ENCODE measurements around the gene STX11. TPM values are rescaled to one million over a fixed set of nuclear protein-coding genes. Genes with fewer than 3 reads are reported as not detected.

The STX11 gene
- polyA plus RNA-seq, 4 donors = 1.0 to 4.4 (median 3.2) TPM; not detected in 1

- FAIRE-seq = no peak
- Histone ChIP-seq H3K4me3 (ENCODE audit: low read depth in 1 of 3, low read length in 3 of 3) (no peak overlapping the region), H3K27ac (ENCODE audit: low read depth in 1 of 3, low read length in 2 of 3) (no peak overlapping the region), H3K36me3 (ENCODE audit: control insufficient read depth in 3 of 3, insufficient read depth in 2 of 3, low read depth in 1 of 3, low read length in 3 of 3) (no peaks in the 10 kb centered on the region), H3K9me3 (ENCODE audit: control insufficient read depth in 2 of 2, insufficient read depth in 1 of 2, low read depth in 1 of 2, low read length in 1 of 2) (peaks cover 0 to 3% of the 10 kb centered on the region in 2 donors), H3K27me3 (ENCODE audit: control insufficient read depth in 3 of 3, insufficient read depth in 3 of 3, low read length in 3 of 3) (no peaks in the 10 kb centered on the region), H3K4me1 (ENCODE audit: control insufficient read depth in 3 of 3, insufficient read depth in 2 of 3, low read depth in 1 of 3, low read length in 2 of 3) (no peaks in the 10 kb centered on the region)
- 61 to 73% (median 70%) methylated on average over 7 of the region's 7 CpGs for WGBS, 3 donors
- no peak for DNase-seq
These were observed 44.0 kb downstream of the STX11 start for GRCh38 chr6:144194293-144194810.

GRCh38 chr6:144195671-144196270 is 45.5 kb downstream of the STX11 start:
- Histone ChIP-seq H3K9me3 (ENCODE audit: control insufficient read depth in 2 of 2, insufficient read depth in 1 of 2, low read depth in 1 of 2, low read length in 1 of 2) (peaks cover under 1 to 4% of the 10 kb centered on the region in 2 donors), H3K4me1 (ENCODE audit: control insufficient read depth in 3 of 3, insufficient read depth in 2 of 3, low read depth in 1 of 3, low read length in 2 of 3) (no peaks in the 10 kb centered on the region), H3K27ac (ENCODE audit: low read depth in 1 of 3, low read length in 2 of 3) (no peak overlapping the region), H3K4me3 (ENCODE audit: low read depth in 1 of 3, low read length in 3 of 3) (no peak overlapping the region), H3K36me3 (ENCODE audit: control insufficient read depth in 3 of 3, insufficient read depth in 2 of 3, low read depth in 1 of 3, low read length in 3 of 3) (no peaks in the 10 kb centered on the region), H3K27me3 (ENCODE audit: control insufficient read depth in 3 of 3, insufficient read depth in 3 of 3, low read length in 3 of 3) (no peaks in the 10 kb centered on the region)
- FAIRE-seq (no peak), DNase-seq (peak in 1 of 2 donors; percentile 9)
- 12 to 52% (median 30%) methylated on average over 3 of the region's 3 CpGs for WGBS, 3 donors

GRCh38 chr6:144197919-144198318 is 47.6 kb downstream of the STX11 start:
- DNase-seq = no peak
- Histone ChIP-seq H3K27me3 (ENCODE audit: control insufficient read depth in 3 of 3, insufficient read depth in 3 of 3, low read length in 3 of 3) (no peaks in the 10 kb centered on the region), H3K9me3 (ENCODE audit: control insufficient read depth in 2 of 2, insufficient read depth in 1 of 2, low read depth in 1 of 2, low read length in 1 of 2) (peaks cover 2 to 17% of the 10 kb centered on the region in 2 donors), H3K36me3 (ENCODE audit: control insufficient read depth in 3 of 3, insufficient read depth in 2 of 3, low read depth in 1 of 3, low read length in 3 of 3) (no peaks in the 10 kb centered on the region), H3K4me1 (ENCODE audit: control insufficient read depth in 3 of 3, insufficient read depth in 2 of 3, low read depth in 1 of 3, low read length in 2 of 3) (no peaks in the 10 kb centered on the region), H3K27ac (ENCODE audit: low read depth in 1 of 3, low read length in 2 of 3) (no peak overlapping the region), H3K4me3 (ENCODE audit: low read depth in 1 of 3, low read length in 3 of 3) (no peak overlapping the region)
- WGBS, 3 donors = 53 to 80% (median 55%) methylated on average over 3 of the region's 3 CpGs
- FAIRE-seq = no peak

- FAIRE-seq (no peak), DNase-seq (no peak)
- H3K27me3 ChIP-seq (ENCODE audit: control insufficient read depth in 3 of 3, insufficient read depth in 3 of 3, low read length in 3 of 3) = no peaks in the 10 kb centered on the region
- H3K4me3 ChIP-seq (ENCODE audit: low read depth in 1 of 3, low read length in 3 of 3) = no peak overlapping the region
- no peaks in the 10 kb centered on the region for H3K36me3 ChIP-seq (ENCODE audit: control insufficient read depth in 3 of 3, insufficient read depth in 2 of 3, low read depth in 1 of 3, low read length in 3 of 3)
- 70 to 79% (median 74%) methylated on average over 3 of the region's 3 CpGs for WGBS, 3 donors
- H3K9me3 ChIP-seq (ENCODE audit: control insufficient read depth in 2 of 2, insufficient read depth in 1 of 2, low read depth in 1 of 2, low read length in 1 of 2) = peaks cover 2 to 20% of the 10 kb centered on the region in 2 donors
- H3K27ac ChIP-seq (ENCODE audit: low read depth in 1 of 3, low read length in 2 of 3) = no peak overlapping the region
- H3K4me1 ChIP-seq (ENCODE audit: control insufficient read depth in 3 of 3, insufficient read depth in 2 of 3, low read depth in 1 of 3, low read length in 2 of 3) = no peaks in the 10 kb centered on the region
These were observed 52.7 kb downstream of the STX11 start for GRCh38 chr6:144202879-144203468.

- Histone ChIP-seq H3K27ac (ENCODE audit: low read depth in 1 of 3, low read length in 2 of 3) (no peak overlapping the region), H3K9me3 (ENCODE audit: control insufficient read depth in 2 of 2, insufficient read depth in 1 of 2, low read depth in 1 of 2, low read length in 1 of 2) (peaks cover 0 to 8% of the 10 kb centered on the region in 2 donors), H3K4me1 (ENCODE audit: control insufficient read depth in 3 of 3, insufficient read depth in 2 of 3, low read depth in 1 of 3, low read length in 2 of 3) (peaks cover 0 to 7% (median 0%) of the 10 kb centered on the region in 3 donors), H3K4me3 (ENCODE audit: low read depth in 1 of 3, low read length in 3 of 3) (no peak overlapping the region), H3K27me3 (ENCODE audit: control insufficient read depth in 3 of 3, insufficient read depth in 3 of 3, low read length in 3 of 3) (peaks cover 0 to 10% (median 0%) of the 10 kb centered on the region in 3 donors), H3K36me3 (ENCODE audit: control insufficient read depth in 3 of 3, insufficient read depth in 2 of 3, low read depth in 1 of 3, low read length in 3 of 3) (no peaks in the 10 kb centered on the region)
- DNase-seq = no peak
- WGBS, 3 donors = 74 to 86% (median 76%) methylated on average over 7 of the region's 7 CpGs
- no peak for FAIRE-seq
These were observed 60.8 kb downstream of the STX11 start for GRCh38 chr6:144211160-144211559.

- Histone ChIP-seq H3K27ac (ENCODE audit: low read depth in 1 of 3, low read length in 2 of 3) (no peak overlapping the region), H3K4me1 (ENCODE audit: control insufficient read depth in 3 of 3, insufficient read depth in 2 of 3, low read depth in 1 of 3, low read length in 2 of 3) (peaks cover 0 to 7% (median 4%) of the 10 kb centered on the region in 3 donors), H3K27me3 (ENCODE audit: control insufficient read depth in 3 of 3, insufficient read depth in 3 of 3, low read length in 3 of 3) (peaks cover 0 to 10% (median 0%) of the 10 kb centered on the region in 3 donors), H3K4me3 (ENCODE audit: low read depth in 1 of 3, low read length in 3 of 3) (no peak overlapping the region), H3K9me3 (ENCODE audit: control insufficient read depth in 2 of 2, insufficient read depth in 1 of 2, low read depth in 1 of 2, low read length in 1 of 2) (peaks cover 0 to 8% of the 10 kb centered on the region in 2 donors), H3K36me3 (ENCODE audit: control insufficient read depth in 3 of 3, insufficient read depth in 2 of 3, low read depth in 1 of 3, low read length in 3 of 3) (no peaks in the 10 kb centered on the region)
- 92 to 97% (median 94%) methylated on average over 5 of the region's 5 CpGs for WGBS, 3 donors
- FAIRE-seq (no peak), DNase-seq (no peak)
These were observed 63.0 kb downstream of the STX11 start for GRCh38 chr6:144213315-144213714.

- FAIRE-seq (no peak), DNase-seq (no peak)
- Histone ChIP-seq H3K27me3 (ENCODE audit: control insufficient read depth in 3 of 3, insufficient read depth in 3 of 3, low read length in 3 of 3) (peaks cover 0 to 7% (median 0%) of the 10 kb centered on the region in 3 donors), H3K36me3 (ENCODE audit: control insufficient read depth in 3 of 3, insufficient read depth in 2 of 3, low read depth in 1 of 3, low read length in 3 of 3) (no peaks in the 10 kb centered on the region), H3K4me1 (ENCODE audit: control insufficient read depth in 3 of 3, insufficient read depth in 2 of 3, low read depth in 1 of 3, low read length in 2 of 3) (peaks cover 0 to 7% (median 4%) of the 10 kb centered on the region in 3 donors), H3K4me3 (ENCODE audit: low read depth in 1 of 3, low read length in 3 of 3) (no peak overlapping the region), H3K9me3 (ENCODE audit: control insufficient read depth in 2 of 2, insufficient read depth in 1 of 2, low read depth in 1 of 2, low read length in 1 of 2) (peaks cover 0 to 8% of the 10 kb centered on the region in 2 donors), H3K27ac (ENCODE audit: low read depth in 1 of 3, low read length in 2 of 3) (no peak overlapping the region)
- WGBS, 3 donors = 97 to 100% (median 97%) methylated on average over 2 of the region's 2 CpGs
These were observed 63.7 kb downstream of the STX11 start for GRCh38 chr6:144214029-144214428.

DNA sequence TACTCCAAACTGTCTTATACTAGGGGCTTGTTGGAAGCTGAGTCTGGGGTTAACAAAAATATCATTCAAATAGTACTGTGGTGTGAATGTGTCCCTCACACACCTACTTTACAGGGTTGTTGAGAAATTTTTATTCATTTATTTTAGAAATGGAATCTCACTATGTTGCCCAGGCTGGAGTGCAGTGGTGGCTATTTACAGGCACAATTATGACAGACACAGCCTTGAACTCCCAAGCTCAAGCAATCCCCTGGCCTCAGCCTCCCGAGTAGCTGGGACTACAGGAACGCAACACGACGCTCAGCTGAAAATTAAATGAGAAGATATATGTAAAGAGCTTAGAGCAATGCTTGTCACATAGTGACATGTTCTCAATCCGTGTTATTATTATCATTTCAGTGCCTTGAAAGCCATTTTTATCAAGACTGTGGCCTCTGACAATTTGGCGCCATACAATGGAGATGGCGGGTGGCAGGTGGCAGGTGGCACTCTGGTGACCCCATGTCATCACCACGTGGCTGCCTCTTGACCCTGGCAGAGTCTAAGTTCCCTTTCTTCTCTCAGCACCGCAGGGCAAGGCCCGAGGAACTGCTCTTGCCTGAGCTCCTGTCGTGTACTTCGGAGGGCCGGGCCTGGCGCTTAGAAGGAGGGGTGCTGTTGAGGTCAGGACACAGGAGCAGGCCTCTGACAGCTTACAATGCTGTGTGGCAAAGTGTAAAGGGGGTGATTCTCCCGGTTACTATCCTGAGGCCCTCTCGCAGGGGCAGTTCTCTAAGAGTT is 64.5 kb downstream of the STX11 start:
- H3K36me3 ChIP-seq (ENCODE audit: control insufficient read depth in 3 of 3, insufficient read depth in 2 of 3, low read depth in 1 of 3, low read length in 3 of 3) = no peaks in the 10 kb centered on the region
- peaks cover 0 to 7% (median 4%) of the 10 kb centered on the region in 3 donors for H3K4me1 ChIP-seq (ENCODE audit: control insufficient read depth in 3 of 3, insufficient read depth in 2 of 3, low read depth in 1 of 3, low read length in 2 of 3)
- 84 to 89% (median 88%) methylated on average over 16 of the region's 16 CpGs for WGBS, 3 donors
- no peak for FAIRE-seq
- peaks cover 0 to 8% of the 10 kb centered on the region in 2 donors for H3K9me3 ChIP-seq (ENCODE audit: control insufficient read depth in 2 of 2, insufficient read depth in 1 of 2, low read depth in 1 of 2, low read length in 1 of 2)
- H3K4me3 ChIP-seq (ENCODE audit: low read depth in 1 of 3, low read length in 3 of 3) = no peak overlapping the region
- no peak for DNase-seq
- H3K27ac ChIP-seq (ENCODE audit: low read depth in 1 of 3, low read length in 2 of 3) = peak overlapping the region in 2 of 3 donors; percentile 94 to 96
- peaks cover 0 to under 1% (median 0%) of the 10 kb centered on the region in 3 donors for H3K27me3 ChIP-seq (ENCODE audit: control insufficient read depth in 3 of 3, insufficient read depth in 3 of 3, low read length in 3 of 3)
